ENCODE measurements around the gene TECPR1. TPM values are rescaled to one million over a fixed set of nuclear protein-coding genes. Genes with fewer than 3 reads are reported as not detected.
A peak's percentile ranks its signal among the peaks of the same experiment; 100 is the strongest.

Gene TECPR1
- total RNA-seq, 1 donor from 2014 or later: 10.8 TPM

DNA sequence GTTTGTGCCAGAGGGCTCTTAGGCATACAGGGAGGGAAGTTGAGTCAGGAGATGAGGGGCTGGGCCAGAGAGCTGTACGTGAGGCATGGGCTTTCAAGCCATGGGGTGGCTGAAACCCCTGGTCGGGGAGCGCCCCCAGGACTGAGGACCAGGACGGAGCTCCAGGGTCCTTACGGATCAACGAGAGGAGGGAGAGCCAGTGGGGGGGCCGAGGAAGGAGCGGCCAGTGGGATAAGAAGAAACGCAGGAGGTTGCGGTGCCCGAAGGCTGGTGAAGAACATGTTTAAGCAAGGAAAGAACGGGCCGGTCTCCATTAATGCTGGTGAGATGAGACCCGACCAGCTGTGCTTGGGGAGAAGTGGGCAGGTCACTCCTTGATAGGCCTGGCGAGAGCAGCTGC is 84.4 kb downstream of the TECPR1 start:
- no peaks in the 10 kb centered on the region for H3K4me1 ChIP-seq
- Mint-ChIP-seq H3K36me3 (peaks cover 2% of the 10 kb centered on the region), H3K4me1 (peaks cover 24% of the 10 kb centered on the region), H3K27me3 (ENCODE audit: insufficient read depth, low read depth) (peaks cover 4% of the 10 kb centered on the region), H3K4me3 (no peak overlapping the region), H3K27ac (no peak overlapping the region), H3K9me3 (no peaks in the 10 kb centered on the region)
- no peak overlapping the region for H3K9ac ChIP-seq
- H3K9me3 ChIP-seq (ENCODE audit: low read depth): no peaks in the 10 kb centered on the region
- TF ChIP-seq EZH2phosphoT487 (IDR thresholded peaks at IDR 0.05): no peak
- no peak for TF ChIP-seq EZH2 (IDR thresholded peaks at IDR 0.05)
- TF ChIP-seq, protein P1, sequence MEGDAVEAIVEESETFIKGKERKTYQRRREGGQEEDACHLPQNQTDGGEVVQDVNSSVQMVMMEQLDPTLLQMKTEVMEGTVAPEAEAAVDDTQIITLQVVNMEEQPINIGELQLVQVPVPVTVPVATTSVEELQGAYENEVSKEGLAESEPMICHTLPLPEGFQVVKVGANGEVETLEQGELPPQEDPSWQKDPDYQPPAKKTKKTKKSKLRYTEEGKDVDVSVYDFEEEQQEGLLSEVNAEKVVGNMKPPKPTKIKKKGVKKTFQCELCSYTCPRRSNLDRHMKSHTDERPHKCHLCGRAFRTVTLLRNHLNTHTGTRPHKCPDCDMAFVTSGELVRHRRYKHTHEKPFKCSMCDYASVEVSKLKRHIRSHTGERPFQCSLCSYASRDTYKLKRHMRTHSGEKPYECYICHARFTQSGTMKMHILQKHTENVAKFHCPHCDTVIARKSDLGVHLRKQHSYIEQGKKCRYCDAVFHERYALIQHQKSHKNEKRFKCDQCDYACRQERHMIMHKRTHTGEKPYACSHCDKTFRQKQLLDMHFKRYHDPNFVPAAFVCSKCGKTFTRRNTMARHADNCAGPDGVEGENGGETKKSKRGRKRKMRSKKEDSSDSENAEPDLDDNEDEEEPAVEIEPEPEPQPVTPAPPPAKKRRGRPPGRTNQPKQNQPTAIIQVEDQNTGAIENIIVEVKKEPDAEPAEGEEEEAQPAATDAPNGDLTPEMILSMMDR (IDR thresholded peaks at IDR 0.05): no peak
- no peak for DNase-seq (ENCODE audit: low spot score)
- H3K4me2 ChIP-seq: no peak overlapping the region
- no peak overlapping the region for H2AFZ ChIP-seq (replicated peaks)
- H3K36me3 ChIP-seq: no peaks in the 10 kb centered on the region
- H3K27ac ChIP-seq: no peak overlapping the region
- H3K27me3 ChIP-seq: no peaks in the 10 kb centered on the region
- H4K20me1 ChIP-seq (ENCODE audit: low read depth): peaks cover 37% of the 10 kb centered on the region
- no peak overlapping the region for H3K4me3 ChIP-seq
- no peaks in the 10 kb centered on the region for H3F3A ChIP-seq (ENCODE audit: low read depth)
- H3K79me2 ChIP-seq (ENCODE audit: low read depth): no peaks in the 10 kb centered on the region

DNA sequence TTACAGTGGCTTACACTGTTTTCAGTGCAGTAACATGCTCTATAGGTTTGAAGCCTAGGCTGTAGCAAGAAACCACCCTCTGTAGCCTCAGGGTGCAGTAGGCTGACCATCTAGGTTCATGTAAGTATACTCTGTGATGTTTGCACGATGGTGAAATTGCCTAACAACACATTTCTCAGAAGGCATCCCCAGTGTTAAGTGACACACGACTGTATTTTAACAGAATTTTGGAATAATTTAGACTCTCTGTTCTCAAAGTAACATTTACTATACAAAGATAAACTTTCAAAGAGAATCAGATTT is 85.4 kb downstream of the TECPR1 start:
- Mint-ChIP-seq H3K9me3 (no peaks in the 10 kb centered on the region), H3K4me3 (no peak overlapping the region), H3K36me3 (no peaks in the 10 kb centered on the region), H3K27me3 (ENCODE audit: insufficient read depth, low read depth) (peaks cover 4% of the 10 kb centered on the region), H3K4me1 (peaks cover 23% of the 10 kb centered on the region), H3K27ac (no peak overlapping the region)
- no peaks in the 10 kb centered on the region for H3K9me3 ChIP-seq (ENCODE audit: low read depth)
- H3K4me3 ChIP-seq: no peak overlapping the region
- no peaks in the 10 kb centered on the region for H3K79me2 ChIP-seq (ENCODE audit: low read depth)
- no peaks in the 10 kb centered on the region for H3F3A ChIP-seq (ENCODE audit: low read depth)
- DNase-seq (ENCODE audit: low spot score): no peak
- TF ChIP-seq EZH2 (IDR thresholded peaks at IDR 0.05): no peak
- no peak for TF ChIP-seq EZH2phosphoT487 (IDR thresholded peaks at IDR 0.05)
- TF ChIP-seq, protein P1 (IDR thresholded peaks at IDR 0.05): no peak
- no peak overlapping the region for H3K4me2 ChIP-seq
- no peak overlapping the region for H3K9ac ChIP-seq
- no peaks in the 10 kb centered on the region for H3K36me3 ChIP-seq
- H2AFZ ChIP-seq (replicated peaks): no peak overlapping the region
- no peak overlapping the region for H3K27ac ChIP-seq
- H3K27me3 ChIP-seq: no peaks in the 10 kb centered on the region
- peaks cover 37% of the 10 kb centered on the region for H4K20me1 ChIP-seq (ENCODE audit: low read depth)
- no peaks in the 10 kb centered on the region for H3K4me1 ChIP-seq

DNA sequence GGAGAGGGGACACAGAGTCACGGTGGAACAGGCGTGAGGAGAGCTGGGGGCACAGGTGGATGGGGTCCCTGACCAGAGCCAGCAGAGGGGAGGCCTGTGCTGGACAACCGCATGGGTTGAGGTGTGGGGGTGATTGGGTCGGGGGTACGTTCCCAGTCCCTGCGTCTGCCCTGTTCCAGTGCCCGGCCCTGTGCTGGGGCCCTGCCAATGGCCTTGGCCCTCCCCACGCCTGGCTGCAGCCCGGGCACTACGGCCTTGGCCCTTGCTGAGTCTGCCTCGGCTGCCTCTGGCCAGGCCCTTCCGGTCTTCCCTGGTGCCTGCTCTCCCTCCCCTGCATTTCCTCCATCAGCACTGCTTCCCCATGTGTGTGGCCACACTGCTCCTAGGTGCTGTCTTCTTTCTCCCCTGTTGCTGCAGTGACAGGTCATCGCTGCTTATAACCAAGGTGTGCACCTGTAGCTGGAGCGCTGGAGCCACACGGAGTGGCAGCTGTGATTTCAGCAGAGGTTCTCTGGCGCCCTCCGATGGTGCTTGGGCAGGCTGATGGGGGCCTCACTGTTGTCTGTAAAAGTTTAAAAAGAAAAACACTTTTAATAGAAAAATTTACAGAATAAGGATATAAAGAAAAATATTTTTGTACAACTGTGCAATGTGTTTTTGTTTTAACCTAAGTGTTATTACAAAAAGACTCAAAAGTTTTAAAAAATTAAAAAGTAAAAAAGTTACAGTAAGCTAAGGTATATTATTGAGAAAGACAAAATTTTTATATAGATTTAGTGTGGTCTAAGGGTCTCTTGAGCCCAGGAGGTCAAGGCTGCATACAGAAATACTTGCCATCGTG is 86.0 kb downstream of the TECPR1 start:
- Mint-ChIP-seq H3K9me3 (no peaks in the 10 kb centered on the region), H3K27ac (no peak overlapping the region), H3K4me1 (peaks cover 18% of the 10 kb centered on the region), H3K4me3 (no peak overlapping the region), H3K27me3 (ENCODE audit: insufficient read depth, low read depth) (peaks cover 4% of the 10 kb centered on the region), H3K36me3 (no peaks in the 10 kb centered on the region)
- no peaks in the 10 kb centered on the region for H3K27me3 ChIP-seq
- H3K9me3 ChIP-seq (ENCODE audit: low read depth): no peaks in the 10 kb centered on the region
- H3K4me3 ChIP-seq: no peak overlapping the region
- no peaks in the 10 kb centered on the region for H3K36me3 ChIP-seq
- H3F3A ChIP-seq (ENCODE audit: low read depth): no peaks in the 10 kb centered on the region
- TF ChIP-seq, protein P1 (IDR thresholded peaks at IDR 0.05): peak; percentile 73
- TF ChIP-seq EZH2phosphoT487 (IDR thresholded peaks at IDR 0.05): no peak
- no peaks in the 10 kb centered on the region for H3K4me1 ChIP-seq
- H4K20me1 ChIP-seq (ENCODE audit: low read depth): peaks cover 37% of the 10 kb centered on the region
- peak; percentile 68 for DNase-seq (ENCODE audit: low spot score)
- no peak overlapping the region for H3K9ac ChIP-seq
- H3K4me2 ChIP-seq: no peak overlapping the region
- H2AFZ ChIP-seq (replicated peaks): no peak overlapping the region
- no peak overlapping the region for H3K27ac ChIP-seq
- H3K79me2 ChIP-seq (ENCODE audit: low read depth): no peaks in the 10 kb centered on the region

Other genes starting within 250 kb of the TECPR1 start
- gene LMTK2, start 145.4 kb downstream of the TECPR1 start, total RNA-seq (ENCODE audit: low replicate concordance): 14.1 and 18.0 TPM in 2 replicates
- gene BHLHA15, start 40.8 kb downstream of the TECPR1 start, total RNA-seq (ENCODE audit: low replicate concordance): 0.69 and 4.8 TPM in 2 replicates
- gene BRI3, start 29.5 kb upstream of the TECPR1 start, total RNA-seq (ENCODE audit: low replicate concordance): 22.2 and 26.4 TPM in 2 replicates
- gene BAIAP2L1, start 148.9 kb upstream of the TECPR1 start, total RNA-seq (ENCODE audit: low replicate concordance): 29.5 and 35.1 TPM in 2 replicates

Measured in neural progenitor cell (in vitro differentiated cells).